Measurements from ENCODE around the gene PHYKPL. TPM values are rescaled to one million over a fixed set of nuclear protein-coding genes. Genes with fewer than 3 reads are reported as not detected.

Gene PHYKPL
- total and polyA plus RNA-seq, 2 of the 13 experiments (the other 11 are each of a cell fraction or from before 2014, with no cell fraction given), result 18.0 to 78.6 TPM

DNA sequence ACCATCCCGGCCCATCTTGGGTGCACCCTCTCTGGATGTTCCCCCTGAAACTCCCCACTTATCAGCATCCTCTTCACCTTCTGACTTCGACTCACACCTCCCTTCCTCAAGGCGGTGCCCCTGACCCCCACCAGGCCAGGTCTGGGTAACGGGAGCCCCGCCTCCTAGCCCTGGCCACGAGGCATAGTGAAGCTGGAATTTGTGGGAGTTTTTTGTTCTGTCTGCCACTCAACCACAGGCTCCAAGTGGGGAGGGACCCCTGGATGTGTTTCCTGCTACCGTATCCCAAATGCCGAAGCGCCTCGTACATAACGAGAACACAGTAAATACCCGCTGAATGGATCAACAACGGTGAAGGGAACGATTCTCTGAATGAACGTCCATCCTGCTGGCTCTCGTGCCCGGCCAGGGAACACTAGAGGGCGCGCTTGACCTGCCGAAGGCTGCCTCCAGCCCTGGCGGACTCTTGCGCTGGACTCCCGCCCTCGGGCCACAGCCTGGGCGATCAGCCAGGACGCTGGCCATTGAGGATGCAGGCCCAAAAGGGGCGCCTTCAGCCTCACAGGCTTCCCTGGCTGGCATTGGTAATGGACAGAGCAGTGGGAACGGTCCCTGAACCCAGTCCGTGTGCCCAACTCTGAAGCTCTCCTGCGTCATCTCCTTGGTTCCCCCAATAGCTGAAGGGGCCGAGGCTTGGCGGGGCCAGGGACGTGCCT lies 47.3 kb upstream of the PHYKPL start (continued):
- TF ChIP-seq, protein P1, sequence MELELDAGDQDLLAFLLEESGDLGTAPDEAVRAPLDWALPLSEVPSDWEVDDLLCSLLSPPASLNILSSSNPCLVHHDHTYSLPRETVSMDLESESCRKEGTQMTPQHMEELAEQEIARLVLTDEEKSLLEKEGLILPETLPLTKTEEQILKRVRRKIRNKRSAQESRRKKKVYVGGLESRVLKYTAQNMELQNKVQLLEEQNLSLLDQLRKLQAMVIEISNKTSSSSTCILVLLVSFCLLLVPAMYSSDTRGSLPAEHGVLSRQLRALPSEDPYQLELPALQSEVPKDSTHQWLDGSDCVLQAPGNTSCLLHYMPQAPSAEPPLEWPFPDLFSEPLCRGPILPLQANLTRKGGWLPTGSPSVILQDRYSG (CRISPR knock-in tag; IDR thresholded peaks at IDR 0.05), result no peak
- TF ChIP-seq BORCS8-MEF2B (CRISPR knock-in tag; IDR thresholded peaks at IDR 0.05) (no peak), KMT2A (CRISPR knock-in tag; IDR thresholded peaks at IDR 0.05) (no peak), KDM3A (CRISPR knock-in tag; IDR thresholded peaks at IDR 0.05; ENCODE audit: low read depth) (0 out of 2 replicates have a peak, but pooled peaks have one; percentile 48), KDM6A (CRISPR knock-in tag; IDR thresholded peaks at IDR 0.05; ENCODE audit: low read depth) (no peak), ZBTB8A (CRISPR knock-in tag; IDR thresholded peaks at IDR 0.05; ENCODE audit: borderline replicate concordance, low read depth) (no peak), FOSL1 (CRISPR knock-in tag; IDR thresholded peaks at IDR 0.05; ENCODE audit: borderline replicate concordance) (no peak), ERF (CRISPR knock-in tag; IDR thresholded peaks at IDR 0.05) (0 out of 2 replicates have a peak, but pooled peaks have one; percentile 54), ZNF567 (CRISPR knock-in tag; IDR thresholded peaks at IDR 0.05; ENCODE audit: borderline replicate concordance) (peak; percentile 39; the same call in 1 of the 2 replicates), HDAC2 (CRISPR knock-in tag; IDR thresholded peaks at IDR 0.05) (peak; percentile 34; the same call in 1 of the 2 replicates), ZIK1 (CRISPR knock-in tag; IDR thresholded peaks at IDR 0.05; ENCODE audit: borderline replicate concordance, low read depth) (no peak), MEF2D (CRISPR knock-in tag; IDR thresholded peaks at IDR 0.05) (no peak), IKZF4 (CRISPR knock-in tag; IDR thresholded peaks at IDR 0.05; ENCODE audit: borderline replicate concordance, low read depth, not compliant biosample characterization) (peak; percentile 70), ZNF124 (CRISPR knock-in tag; IDR thresholded peaks at IDR 0.05) (0 out of 2 replicates have a peak, but pooled peaks have one; percentile 59)
- TF ChIP-seq, protein P2, sequence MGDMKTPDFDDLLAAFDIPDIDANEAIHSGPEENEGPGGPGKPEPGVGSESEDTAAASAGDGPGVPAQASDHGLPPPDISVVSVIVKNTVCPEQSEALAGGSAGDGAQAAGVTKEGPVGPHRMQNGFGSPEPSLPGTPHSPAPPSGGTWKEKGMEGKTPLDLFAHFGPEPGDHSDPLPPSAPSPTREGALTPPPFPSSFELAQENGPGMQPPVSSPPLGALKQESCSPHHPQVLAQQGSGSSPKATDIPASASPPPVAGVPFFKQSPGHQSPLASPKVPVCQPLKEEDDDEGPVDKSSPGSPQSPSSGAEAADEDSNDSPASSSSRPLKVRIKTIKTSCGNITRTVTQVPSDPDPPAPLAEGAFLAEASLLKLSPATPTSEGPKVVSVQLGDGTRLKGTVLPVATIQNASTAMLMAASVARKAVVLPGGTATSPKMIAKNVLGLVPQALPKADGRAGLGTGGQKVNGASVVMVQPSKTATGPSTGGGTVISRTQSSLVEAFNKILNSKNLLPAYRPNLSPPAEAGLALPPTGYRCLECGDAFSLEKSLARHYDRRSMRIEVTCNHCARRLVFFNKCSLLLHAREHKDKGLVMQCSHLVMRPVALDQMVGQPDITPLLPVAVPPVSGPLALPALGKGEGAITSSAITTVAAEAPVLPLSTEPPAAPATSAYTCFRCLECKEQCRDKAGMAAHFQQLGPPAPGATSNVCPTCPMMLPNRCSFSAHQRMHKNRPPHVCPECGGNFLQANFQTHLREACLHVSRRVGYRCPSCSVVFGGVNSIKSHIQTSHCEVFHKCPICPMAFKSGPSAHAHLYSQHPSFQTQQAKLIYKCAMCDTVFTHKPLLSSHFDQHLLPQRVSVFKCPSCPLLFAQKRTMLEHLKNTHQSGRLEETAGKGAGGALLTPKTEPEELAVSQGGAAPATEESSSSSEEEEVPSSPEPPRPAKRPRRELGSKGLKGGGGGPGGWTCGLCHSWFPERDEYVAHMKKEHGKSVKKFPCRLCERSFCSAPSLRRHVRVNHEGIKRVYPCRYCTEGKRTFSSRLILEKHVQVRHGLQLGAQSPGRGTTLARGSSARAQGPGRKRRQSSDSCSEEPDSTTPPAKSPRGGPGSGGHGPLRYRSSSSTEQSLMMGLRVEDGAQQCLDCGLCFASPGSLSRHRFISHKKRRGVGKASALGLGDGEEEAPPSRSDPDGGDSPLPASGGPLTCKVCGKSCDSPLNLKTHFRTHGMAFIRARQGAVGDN (CRISPR knock-in tag; IDR thresholded peaks at IDR 0.05), result peak; percentile 58
- TF ChIP-seq, protein P3, sequence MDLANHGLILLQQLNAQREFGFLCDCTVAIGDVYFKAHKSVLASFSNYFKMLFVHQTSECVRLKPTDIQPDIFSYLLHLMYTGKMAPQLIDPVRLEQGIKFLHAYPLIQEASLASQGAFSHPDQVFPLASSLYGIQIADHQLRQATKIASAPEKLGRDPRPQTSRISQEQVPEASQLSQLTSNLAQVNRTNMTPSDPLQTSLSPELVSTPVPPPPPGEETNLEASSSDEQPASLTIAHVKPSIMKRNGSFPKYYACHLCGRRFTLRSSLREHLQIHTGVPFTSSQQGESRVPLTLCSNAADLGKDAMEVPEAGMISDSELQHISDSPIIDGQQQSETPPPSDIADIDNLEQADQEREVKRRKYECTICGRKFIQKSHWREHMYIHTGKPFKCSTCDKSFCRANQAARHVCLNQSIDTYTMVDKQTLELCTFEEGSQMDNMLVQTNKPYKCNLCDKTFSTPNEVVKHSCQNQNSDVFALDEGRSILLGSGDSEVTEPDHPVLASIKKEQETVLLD (CRISPR knock-in tag; IDR thresholded peaks at IDR 0.05; ENCODE audit: low read depth), result no peak
- TF ChIP-seq, protein P4, sequence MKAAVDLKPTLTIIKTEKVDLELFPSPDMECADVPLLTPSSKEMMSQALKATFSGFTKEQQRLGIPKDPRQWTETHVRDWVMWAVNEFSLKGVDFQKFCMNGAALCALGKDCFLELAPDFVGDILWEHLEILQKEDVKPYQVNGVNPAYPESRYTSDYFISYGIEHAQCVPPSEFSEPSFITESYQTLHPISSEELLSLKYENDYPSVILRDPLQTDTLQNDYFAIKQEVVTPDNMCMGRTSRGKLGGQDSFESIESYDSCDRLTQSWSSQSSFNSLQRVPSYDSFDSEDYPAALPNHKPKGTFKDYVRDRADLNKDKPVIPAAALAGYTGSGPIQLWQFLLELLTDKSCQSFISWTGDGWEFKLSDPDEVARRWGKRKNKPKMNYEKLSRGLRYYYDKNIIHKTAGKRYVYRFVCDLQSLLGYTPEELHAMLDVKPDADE (CRISPR knock-in tag; IDR thresholded peaks at IDR 0.05), result no peak
- TF ChIP-seq, protein P5, sequence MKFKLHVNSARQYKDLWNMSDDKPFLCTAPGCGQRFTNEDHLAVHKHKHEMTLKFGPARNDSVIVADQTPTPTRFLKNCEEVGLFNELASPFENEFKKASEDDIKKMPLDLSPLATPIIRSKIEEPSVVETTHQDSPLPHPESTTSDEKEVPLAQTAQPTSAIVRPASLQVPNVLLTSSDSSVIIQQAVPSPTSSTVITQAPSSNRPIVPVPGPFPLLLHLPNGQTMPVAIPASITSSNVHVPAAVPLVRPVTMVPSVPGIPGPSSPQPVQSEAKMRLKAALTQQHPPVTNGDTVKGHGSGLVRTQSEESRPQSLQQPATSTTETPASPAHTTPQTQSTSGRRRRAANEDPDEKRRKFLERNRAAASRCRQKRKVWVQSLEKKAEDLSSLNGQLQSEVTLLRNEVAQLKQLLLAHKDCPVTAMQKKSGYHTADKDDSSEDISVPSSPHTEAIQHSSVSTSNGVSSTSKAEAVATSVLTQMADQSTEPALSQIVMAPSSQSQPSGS (CRISPR knock-in tag; IDR thresholded peaks at IDR 0.05), result no peak
- TF ChIP-seq, protein P6, sequence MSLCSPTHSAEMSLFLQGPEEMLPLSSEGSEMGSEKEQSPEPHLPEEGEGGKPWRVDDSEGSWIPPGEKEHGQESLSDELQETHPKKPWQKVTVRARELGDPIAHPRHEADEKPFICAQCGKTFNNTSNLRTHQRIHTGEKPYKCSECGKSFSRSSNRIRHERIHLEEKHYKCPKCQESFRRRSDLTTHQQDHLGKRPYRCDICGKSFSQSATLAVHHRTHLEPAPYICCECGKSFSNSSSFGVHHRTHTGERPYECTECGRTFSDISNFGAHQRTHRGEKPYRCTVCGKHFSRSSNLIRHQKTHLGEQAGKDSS (CRISPR knock-in tag; IDR thresholded peaks at IDR 0.05; ENCODE audit: borderline replicate concordance, low read depth), result peak; percentile 47; the same call in 1 of the 2 replicates
